ENCODE results near the gene CABLES1. TPM values are rescaled to one million over a fixed set of nuclear protein-coding genes. Genes with fewer than 3 reads are reported as not detected.

CABLES1 gene
- polyA plus RNA-seq, 1 donor (not counting 4 experiments of a cell fraction or from before 2014, with no cell fraction given), result 1.00 TPM

DNA sequence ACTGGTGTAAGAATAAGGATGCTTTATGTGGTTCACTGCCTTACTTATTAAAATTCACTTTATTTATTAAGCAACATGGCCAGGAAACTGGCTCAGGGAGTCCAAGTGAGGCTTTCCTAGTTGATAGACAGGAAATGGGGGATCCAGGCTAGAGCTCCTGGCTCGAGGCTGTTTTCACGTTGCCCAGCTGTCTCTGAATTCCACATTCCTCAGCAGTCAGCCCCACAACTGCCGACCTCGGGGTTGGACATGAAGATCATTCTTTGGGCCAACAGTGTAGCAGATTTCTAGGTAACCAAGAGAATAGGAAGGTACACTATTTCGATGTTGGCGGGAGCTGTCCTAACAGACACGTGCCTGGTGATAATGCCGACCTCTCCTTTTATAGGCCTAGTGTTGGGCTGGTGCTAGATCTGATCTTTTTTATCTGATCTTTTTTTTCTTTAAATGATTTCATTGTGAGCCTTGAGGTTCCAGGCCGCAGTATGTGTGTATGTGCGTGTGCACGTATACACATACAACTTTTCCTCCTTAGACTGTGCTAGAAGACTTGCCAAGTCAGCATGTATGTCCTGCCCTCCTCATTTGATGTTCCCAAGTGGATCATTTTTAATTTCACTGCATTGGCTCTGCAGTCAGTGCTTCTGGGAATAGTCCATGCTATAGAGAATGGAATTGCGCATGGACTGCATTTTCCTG is 103.5 kb downstream of the CABLES1 start:
- no peaks in the 10 kb centered on the region for H4K20me1 ChIP-seq (ENCODE audit: control insufficient read depth, extremely low read depth, insufficient read depth, low read length)
- H3K79me2 ChIP-seq (ENCODE audit: control insufficient read depth, insufficient read depth, low read length), result no peaks in the 10 kb centered on the region
- no peak overlapping the region for H3K4me3 ChIP-seq (ENCODE audit: control insufficient read depth in 2 of 3, extremely low read depth in 1 of 3, insufficient read depth in 2 of 3, low read depth in 1 of 3, low read length in 3 of 3)
- H2AFZ ChIP-seq (ENCODE audit: control insufficient read depth, low read length), result no peak overlapping the region
- H3K36me3 ChIP-seq (ENCODE audit: control insufficient read depth in 2 of 2, extremely low read depth in 1 of 2, insufficient read depth in 2 of 2, low read length in 2 of 2), result no peaks in the 10 kb centered on the region
- no peaks in the 10 kb centered on the region for H3K27me3 ChIP-seq (ENCODE audit: control insufficient read depth, extremely low read depth, insufficient read depth, low read length)
- H3K27ac ChIP-seq (ENCODE audit: control insufficient read depth, insufficient read depth, low read length), result no peak overlapping the region
- no peaks in the 10 kb centered on the region for H3K9me3 ChIP-seq (ENCODE audit: control insufficient read depth, low read depth, low read length)
- DNase-seq (ENCODE audit: low read depth, low spot score) (no peak), FAIRE-seq (peak; percentile 20)
- no peak overlapping the region for H3K9ac ChIP-seq (ENCODE audit: control insufficient read depth, extremely low read depth, insufficient read depth, low read length)
- no peak overlapping the region for H3K4me2 ChIP-seq (ENCODE audit: control insufficient read depth, extremely low read depth, insufficient read depth, low read depth, low read length)
- TF ChIP-seq, protein P1, sequence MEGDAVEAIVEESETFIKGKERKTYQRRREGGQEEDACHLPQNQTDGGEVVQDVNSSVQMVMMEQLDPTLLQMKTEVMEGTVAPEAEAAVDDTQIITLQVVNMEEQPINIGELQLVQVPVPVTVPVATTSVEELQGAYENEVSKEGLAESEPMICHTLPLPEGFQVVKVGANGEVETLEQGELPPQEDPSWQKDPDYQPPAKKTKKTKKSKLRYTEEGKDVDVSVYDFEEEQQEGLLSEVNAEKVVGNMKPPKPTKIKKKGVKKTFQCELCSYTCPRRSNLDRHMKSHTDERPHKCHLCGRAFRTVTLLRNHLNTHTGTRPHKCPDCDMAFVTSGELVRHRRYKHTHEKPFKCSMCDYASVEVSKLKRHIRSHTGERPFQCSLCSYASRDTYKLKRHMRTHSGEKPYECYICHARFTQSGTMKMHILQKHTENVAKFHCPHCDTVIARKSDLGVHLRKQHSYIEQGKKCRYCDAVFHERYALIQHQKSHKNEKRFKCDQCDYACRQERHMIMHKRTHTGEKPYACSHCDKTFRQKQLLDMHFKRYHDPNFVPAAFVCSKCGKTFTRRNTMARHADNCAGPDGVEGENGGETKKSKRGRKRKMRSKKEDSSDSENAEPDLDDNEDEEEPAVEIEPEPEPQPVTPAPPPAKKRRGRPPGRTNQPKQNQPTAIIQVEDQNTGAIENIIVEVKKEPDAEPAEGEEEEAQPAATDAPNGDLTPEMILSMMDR (optimal IDR thresholded peaks at IDR 0.05 in 1 of 3, IDR thresholded peaks at IDR 0.05 in 1 of 3, conservative IDR thresholded peaks at IDR 0.05 in 1 of 3; ENCODE audit: extremely low read depth in 1 of 3, insufficient read depth in 2 of 3, low read length in 3 of 3), result no peak
- no peak for TF ChIP-seq EZH2 (IDR thresholded peaks at IDR 0.05; ENCODE audit: low read length)
- dilution Hi-C loops (cut with MboI; ENCODE audit: extremely low pct_ligation_motif_present, low sequenced_read_pairs), result no loop called here
- H3K9me1 ChIP-seq (ENCODE audit: control insufficient read depth, extremely low read depth, insufficient read depth, low read length), result no peaks in the 10 kb centered on the region
- peaks cover 18% of the 10 kb centered on the region for H3K4me1 ChIP-seq (ENCODE audit: control insufficient read depth, extremely low read depth, insufficient read depth, low read length)

DNA sequence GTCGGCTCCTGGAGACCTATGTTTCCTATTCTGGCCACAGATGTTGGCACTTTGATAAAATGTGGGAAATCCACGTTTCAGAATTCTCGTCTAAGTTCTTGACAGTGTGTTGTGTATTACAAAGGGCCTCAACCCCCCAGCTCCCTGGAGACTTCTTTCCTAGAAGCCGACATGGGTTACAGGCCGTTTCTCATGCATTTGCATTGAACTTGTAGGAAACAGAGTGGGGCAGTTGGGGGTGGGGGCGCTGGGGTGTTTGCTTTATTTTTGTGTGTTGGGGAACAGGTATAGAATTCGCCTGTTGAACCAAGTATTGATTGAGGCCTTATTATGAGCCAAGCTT is 104.0 kb downstream of the CABLES1 start:
- no peaks in the 10 kb centered on the region for H3K27me3 ChIP-seq (ENCODE audit: control insufficient read depth, extremely low read depth, insufficient read depth, low read length)
- FAIRE-seq, result no peak
- dilution Hi-C loops (cut with MboI; ENCODE audit: extremely low pct_ligation_motif_present, low sequenced_read_pairs), result no loop called here
- H3K4me2 ChIP-seq (ENCODE audit: control insufficient read depth, extremely low read depth, insufficient read depth, low read depth, low read length), result no peak overlapping the region
- no peak for DNase-seq (ENCODE audit: low read depth, low spot score)
- H3K9me1 ChIP-seq (ENCODE audit: control insufficient read depth, extremely low read depth, insufficient read depth, low read length), result no peaks in the 10 kb centered on the region
- TF ChIP-seq, protein P1 (optimal IDR thresholded peaks at IDR 0.05 in 1 of 3, IDR thresholded peaks at IDR 0.05 in 1 of 3, conservative IDR thresholded peaks at IDR 0.05 in 1 of 3; ENCODE audit: extremely low read depth in 1 of 3, insufficient read depth in 2 of 3, low read length in 3 of 3), result no peak
- H3K9ac ChIP-seq (ENCODE audit: control insufficient read depth, extremely low read depth, insufficient read depth, low read length), result no peak overlapping the region
- no peaks in the 10 kb centered on the region for H4K20me1 ChIP-seq (ENCODE audit: control insufficient read depth, extremely low read depth, insufficient read depth, low read length)
- H3K4me1 ChIP-seq (ENCODE audit: control insufficient read depth, extremely low read depth, insufficient read depth, low read length), result peaks cover 18% of the 10 kb centered on the region
- no peak overlapping the region for H3K4me3 ChIP-seq (ENCODE audit: control insufficient read depth in 2 of 3, extremely low read depth in 1 of 3, insufficient read depth in 2 of 3, low read depth in 1 of 3, low read length in 3 of 3)
- H2AFZ ChIP-seq (ENCODE audit: control insufficient read depth, low read length), result no peak overlapping the region
- H3K79me2 ChIP-seq (ENCODE audit: control insufficient read depth, insufficient read depth, low read length), result no peaks in the 10 kb centered on the region
- no peaks in the 10 kb centered on the region for H3K36me3 ChIP-seq (ENCODE audit: control insufficient read depth in 2 of 2, extremely low read depth in 1 of 2, insufficient read depth in 2 of 2, low read length in 2 of 2)
- H3K9me3 ChIP-seq (ENCODE audit: control insufficient read depth, low read depth, low read length), result no peaks in the 10 kb centered on the region
- no peak overlapping the region for H3K27ac ChIP-seq (ENCODE audit: control insufficient read depth, insufficient read depth, low read length)

All from keratinocyte (primary cell).